GM18508 (cell line): ENCODE measurements around the gene SHLD1.

Experiments
- ATAC-seq: cut with Tn5 transposase; IDR thresholded peaks from one replicate; pipeline ENCODE4 v1.9.1; 2021; ENCODE audit warnings: moderate number of reproducible peaks; ENCODE audit not compliant: insufficient read depth, unreplicated experiment

Gene SHLD1

DNA sequence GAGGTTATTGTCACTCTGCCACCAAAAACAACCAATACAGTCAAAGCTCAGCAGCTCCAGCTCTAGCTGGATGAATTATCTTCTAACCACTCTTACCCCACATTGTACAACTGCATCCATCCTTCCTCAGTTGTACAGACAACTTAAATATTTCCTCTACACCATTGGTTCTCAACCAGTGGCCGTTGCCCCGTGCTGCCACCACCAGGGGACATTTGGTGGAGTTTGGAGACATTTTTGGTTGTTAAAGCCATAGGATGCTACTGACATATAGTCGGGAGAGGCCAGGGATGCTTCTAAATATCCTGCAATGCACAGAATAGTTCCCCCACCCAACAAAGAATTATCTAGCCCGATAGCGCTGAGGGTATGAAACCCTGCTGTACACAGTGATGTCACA, 59.3 kb downstream of the SHLD1 start:
- no peak for ATAC-seq

DNA sequence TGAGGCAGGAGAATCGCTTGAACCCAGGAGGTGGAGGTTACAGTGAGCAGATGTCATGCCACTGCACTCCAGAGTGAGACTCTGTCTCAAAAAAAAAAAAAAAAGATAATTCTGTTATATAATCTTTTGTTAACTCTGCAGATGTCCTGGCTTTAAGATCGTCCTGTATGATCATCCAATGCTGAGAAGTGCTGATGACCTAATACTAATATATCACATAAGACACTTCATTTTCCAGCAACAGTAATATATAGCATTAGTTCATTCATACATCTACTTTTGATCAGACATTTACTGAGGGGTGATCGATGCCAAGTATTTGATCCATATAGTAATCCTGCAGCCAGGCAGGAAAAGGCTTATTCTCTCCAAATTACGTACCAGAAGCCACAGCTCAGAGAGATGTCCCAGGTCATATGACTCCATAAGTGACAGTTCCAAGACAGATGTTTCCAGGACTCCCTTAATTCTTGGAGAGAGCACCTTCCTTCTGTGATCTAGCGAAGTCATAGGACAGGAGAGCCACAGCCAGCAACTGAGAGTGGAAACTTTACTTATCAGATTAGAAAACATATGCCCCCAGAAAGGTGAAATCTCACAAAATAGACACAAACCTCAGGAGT, 60.7 kb downstream of the SHLD1 start:
- no peak for ATAC-seq

DNA sequence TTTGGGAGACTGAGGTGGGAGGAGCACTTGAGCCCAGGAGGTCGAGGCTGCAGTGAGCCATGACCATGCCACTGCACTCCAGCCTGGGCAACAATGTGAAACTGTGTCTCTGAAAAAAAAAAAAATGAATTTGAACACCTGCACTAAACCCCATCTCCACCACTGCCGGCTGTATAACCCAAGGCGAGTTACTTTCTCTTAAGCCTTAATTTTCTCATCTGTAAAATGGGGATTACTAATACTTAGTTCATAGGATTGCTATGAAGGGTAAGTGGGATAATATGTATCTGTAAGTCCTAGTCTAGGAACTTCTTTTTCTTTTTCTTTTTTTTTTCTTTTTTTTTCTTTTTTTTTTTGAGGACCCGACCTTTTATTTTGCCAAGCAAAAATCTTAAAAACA, 61.5 kb downstream of the SHLD1 start:
- no peak for ATAC-seq

DNA sequence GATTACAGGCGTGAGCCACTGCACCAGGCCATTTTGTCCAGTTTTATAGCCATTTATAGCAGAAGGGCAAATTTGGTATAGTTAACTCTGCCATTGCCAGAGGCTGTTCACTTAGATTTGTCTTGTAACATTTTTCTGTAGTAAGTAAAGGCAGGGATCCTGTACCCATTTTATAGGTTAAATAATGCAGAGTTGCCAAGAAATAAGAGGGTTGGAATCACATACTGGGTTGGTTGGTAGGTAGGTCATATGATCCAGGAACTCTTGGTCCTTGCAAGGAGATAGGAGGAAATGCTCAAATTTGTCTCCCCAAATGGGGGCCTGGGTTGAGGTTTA, 68.1 kb downstream of the SHLD1 start:
- no peak for ATAC-seq

DNA sequence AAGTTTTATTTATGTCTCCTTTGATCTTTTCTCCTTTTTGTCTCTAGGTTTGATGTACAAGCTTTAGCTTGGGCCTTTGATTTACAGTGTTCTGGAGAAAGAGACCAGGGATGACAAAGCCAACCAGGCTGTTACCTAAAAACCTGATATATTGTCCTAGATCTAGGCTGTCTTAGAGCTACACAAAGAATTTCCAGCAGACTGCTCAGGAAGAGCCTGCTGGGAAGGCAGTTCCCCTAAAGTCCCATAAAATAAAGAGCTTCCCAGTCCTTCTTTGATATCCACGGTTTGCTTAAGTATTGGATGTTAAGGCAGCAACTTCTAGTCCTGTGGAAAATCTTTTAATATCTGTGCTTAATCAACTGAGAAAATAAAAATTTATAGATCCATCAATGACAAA, 70.5 kb downstream of the SHLD1 start:
- ATAC-seq = no peak

DNA sequence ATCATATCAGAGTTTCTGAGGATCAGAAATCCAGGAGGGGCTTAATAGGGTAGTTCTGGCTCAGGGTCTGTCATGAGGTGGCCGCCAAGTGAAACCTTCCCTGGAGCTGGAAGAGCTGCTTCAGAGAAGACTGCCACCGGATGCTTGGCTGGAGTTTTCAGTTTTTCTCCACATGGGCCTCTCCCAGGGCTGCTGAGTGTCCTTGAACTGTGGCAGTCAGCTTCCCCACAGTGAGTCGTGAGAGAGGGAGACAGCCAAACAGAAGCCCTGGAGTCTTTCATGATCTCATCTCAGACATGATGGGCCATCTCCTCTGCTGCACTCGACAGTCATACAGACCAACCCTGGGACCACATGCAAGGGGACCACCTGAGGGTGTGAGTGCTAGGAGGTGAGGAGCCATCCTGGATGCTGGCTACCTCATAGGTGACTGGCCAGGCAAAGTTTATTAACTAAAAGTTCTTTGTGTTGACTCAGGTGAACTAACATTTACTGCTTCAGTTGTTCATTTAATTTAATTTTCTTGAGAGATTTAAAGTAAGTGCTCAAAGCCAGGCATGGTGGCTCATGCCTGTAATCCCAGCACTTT, 71.5 kb downstream of the SHLD1 start:
- ATAC-seq = no peak

DNA sequence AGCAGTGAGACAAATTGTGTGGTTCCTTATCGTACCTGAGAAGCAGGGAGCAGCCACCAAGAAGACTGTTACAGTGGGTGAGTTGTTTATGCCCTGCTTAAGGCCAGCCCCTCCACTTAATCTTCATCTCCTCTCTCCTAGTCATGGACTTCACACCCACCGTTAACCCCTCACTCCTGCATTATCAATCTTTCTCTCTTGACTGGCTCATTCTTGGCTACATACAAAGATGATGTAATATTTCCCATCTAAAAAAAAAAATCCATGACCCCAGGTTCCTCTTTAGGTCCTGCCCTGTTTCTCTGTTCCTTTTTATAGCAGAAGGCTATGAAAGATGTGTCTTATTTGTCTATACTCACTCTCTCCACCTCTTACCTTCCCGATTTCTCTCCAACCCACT, 72.4 kb downstream of the SHLD1 start:
- ATAC-seq = no peak

DNA sequence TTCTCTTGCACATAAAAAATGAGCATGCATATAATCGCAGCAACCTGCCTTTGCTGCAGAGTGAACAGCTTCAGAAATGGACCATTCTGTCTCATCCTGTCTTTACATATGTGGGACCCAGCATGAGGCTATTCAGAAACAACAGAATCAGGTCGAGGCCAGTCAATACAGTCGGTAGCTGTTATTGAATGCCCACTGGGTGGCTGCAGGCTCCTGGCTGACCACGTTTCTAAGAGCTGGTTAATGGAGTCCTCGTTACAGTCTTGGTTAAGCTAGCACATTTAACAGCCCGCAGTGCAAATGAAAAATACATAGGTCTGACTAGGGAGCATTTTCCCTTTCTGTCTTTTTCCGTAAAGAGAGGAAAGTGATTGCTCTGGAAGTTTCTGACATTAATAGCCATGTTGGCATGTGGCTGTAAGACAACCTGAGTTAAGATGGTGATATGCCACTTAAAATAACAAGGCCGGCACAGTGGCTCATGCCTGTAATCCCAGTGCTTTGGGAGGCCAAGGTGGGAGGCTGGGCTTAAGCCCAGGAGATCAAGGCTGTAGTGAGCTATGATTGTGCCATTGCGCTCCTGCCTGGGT, 75.0 kb downstream of the SHLD1 start:
- no peak for ATAC-seq

DNA sequence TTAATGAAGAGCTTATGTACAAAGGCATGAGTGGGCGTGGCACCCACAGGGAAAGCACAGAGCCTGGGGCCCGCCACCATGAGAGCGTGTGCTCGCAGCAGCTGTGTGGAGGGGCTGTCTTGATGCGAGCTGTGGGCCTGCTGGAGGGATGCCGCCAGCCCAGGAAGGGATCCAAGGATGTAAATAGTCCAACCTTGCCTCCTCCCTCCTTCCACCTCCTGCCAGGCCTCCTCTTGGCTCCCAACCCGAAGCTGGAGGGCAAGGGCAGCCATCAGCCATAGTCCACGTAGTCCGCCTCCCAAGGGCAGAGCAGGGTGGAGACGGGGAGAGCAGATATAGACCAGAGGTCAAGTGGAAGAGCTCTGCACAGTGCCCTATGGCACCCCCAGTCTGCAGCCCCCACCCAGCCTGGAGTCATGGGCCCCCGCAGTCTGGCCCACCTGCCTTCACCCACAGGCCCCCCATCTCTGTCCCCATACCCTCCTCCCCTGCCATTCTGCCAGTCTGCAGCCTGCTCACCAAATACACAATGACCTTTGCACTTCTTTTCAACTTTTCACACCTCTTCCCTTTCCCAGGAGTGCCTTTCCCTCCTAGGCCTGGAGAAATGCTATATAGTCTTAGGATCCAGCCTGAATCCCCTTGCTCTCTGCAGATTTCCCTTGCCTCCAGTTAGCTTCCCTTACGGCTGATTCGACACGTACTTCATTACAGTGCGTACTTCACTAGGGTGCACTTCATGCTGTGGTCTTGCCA, 77.1 kb downstream of the SHLD1 start:
- no peak for ATAC-seq

DNA sequence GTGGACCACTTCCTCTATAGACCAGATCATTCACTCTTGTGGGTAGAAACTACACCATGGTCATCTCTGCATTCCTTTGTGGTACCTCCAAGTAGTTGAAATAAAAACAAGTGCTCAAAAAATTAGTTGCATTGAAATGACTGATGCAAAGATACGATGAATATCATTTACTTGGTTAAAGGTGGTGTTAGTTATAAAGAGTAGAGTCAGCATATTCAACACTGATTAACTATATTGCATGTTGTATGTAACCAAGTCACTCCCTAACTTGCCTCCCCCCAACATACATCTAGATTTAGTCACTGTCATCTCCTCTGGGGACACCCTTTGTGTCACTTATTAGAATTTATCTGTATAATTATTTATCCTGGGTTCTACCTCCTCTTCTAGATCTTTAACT, 77.7 kb downstream of the SHLD1 start:
- no peak for ATAC-seq

DNA sequence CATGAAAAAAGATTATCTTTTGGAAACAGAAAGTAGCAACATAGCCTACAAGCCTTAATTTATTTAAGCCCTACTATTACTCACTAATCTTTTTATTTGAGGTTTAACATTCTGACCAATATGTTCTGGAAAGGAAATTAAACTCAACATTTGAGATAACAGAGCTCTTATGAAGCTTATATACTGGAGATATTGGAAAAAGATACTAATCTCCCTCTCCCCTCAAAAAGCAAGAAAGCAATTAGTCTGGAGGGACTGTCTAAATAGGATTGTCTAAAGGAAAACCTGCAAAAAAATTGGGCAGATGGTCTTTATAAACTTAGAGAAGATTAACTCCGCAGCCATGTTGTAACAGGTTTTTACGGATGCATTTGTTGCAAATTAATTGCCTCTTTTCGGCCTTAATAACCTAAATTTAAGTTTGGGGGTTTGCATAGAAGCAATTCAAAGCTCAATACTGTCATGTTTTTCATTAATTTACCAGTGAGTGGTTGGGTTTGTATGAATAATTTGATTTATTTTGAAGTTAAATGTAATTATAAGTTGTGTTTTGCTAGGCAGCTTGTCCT, 79.1 kb downstream of the SHLD1 start:
- no peak for ATAC-seq

DNA sequence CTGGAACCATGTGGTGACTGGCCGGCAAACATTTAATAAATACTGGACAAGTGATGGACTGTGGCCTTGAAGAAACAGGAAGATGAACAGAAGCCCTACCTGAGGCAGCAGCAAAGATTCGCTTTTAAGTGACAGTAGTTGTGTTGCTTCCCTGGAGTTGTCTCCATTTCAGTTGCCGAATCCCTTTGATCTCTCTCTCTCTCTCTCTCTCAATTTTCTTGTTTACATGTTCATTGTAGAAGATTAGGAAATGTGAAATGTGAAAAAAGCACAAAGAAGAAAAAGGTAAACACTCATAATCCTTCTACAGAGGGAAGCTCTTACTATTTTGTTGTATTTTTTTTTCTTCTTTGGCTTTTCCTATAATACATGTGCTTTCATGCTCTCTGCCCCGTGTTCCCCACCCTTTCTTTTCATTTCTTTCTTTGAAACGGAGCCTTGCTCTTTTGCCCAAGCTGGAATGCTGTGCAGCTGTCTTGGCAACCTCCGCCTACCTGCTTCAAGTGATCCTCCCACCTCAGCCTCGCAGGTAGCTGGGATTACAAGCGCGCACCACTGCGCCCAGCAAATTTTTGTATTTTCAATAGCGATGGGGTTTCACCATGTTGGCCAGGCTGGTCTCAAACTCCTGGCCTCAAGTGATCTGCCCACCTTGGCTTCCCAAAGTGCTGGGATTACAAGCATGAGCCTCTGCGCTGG, 81.5 kb downstream of the SHLD1 start:
- no peak for ATAC-seq

DNA sequence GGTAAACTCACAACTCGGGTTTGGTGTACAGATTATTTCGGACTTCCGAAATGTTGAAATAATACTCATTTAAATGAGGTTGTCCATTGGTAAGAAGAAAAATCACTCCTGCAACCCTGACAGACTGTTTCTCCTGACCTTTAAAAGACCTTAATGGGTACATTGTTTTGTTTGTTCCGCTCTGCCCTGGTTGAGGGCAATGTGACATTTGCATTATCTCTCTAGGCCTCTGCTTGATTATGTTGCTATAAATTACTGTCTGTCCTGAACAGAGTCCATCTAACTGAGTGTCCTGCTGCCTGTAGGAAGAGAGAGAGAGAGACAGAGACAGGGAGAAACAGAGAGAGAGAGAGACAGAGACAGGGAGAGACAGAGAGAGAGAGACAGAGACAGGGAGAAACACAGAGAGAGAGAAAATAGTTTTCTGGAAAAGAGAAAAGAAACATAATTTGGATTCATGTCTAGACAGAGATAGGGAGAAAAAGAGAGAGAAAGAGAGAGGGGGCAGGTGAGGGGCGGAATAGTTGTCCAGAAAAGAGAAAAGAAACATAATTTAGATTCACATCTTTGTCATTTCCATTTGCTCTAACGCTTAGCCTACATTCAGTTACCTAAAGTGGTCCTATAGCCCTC, 83.2 kb downstream of the SHLD1 start:
- no peak for ATAC-seq

DNA sequence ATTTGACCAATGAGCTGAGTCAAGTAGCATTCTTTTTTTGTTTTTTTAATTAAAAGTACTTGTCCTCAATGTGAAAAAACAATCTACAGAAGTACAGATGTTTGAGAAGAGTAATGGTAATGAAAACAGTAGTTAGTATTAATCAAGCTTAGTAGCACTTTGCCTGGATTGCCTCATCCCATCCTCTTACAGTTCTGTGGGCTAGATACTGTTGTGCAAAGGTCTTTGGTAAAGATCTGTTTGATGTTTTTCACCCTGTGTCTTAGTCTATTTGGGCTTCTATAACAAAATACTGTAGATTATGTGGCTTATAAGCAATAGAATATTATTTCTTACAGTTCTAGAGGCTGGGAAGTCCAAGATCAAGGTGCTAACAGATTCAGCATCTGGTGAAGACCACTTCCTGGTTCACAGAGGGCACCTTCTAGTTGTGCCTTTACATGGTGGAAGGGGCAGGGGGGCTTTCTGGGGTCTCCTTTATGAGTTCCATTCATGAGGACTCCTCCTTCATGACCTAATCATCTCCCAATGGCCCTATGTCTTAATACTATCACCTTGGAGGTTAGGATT, 84.3 kb downstream of the SHLD1 start:
- ATAC-seq = no peak

DNA sequence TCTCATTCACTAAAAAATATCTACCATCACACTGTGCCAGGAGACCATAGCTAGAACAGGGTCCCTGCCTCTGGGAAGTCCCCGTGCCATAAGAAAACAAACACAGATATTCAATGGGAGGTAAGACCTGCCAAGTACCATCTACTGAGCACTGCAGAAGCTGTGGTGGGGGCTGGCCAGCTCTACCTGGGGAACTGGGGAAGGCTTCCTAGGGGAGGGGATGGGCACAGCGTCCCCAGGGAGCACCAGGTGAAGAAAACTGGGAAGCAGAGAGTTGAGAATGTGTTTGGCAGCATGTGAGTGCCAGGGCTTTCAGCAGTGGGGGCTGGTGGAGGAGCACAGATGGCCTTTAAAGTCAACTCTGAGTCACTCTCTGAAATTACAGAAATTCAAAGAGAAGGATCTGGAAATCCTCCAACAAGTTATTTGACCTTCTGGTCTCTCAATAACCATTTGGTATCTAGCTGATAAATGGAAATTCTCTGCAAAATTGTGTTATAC, 85.2 kb downstream of the SHLD1 start:
- no peak for ATAC-seq

DNA sequence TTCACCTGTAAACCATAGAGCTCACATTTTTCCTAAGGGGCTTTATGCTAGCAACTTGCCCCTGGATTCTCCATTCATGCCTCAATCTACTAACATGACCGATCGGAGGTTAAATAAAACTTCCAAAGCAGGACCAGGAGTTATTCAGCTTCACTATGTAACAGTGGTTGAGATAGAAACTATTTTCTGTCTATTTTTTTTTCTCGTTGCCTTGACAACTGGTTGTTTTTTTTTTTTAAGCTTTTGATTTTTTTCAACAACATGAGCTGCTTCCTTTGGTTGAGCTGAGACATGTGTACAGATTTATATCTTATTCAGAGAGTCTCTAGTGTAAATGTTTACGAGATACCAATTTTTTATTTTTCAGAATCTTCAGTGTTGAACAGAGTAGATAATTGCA, 85.7 kb downstream of the SHLD1 start:
- ATAC-seq = no peak

DNA sequence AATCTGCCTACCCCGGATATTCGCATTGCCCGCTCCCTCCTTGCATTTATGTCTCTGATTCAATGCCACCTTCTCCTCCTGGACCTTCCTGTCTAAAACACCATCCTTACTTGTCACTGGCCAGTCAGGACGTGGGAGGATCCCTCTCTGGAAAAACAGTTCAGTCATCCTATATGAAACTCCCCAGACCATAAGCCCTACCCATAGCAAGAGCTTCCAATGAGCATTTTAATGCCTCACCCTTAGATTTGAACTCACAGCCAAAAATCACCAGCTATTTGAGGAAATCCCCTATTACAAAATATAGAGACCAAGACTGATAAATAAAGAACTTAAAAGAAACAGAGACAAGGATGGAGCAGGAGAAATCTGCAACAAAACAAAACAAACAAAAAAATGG, 86.4 kb downstream of the SHLD1 start:
- no peak for ATAC-seq

DNA sequence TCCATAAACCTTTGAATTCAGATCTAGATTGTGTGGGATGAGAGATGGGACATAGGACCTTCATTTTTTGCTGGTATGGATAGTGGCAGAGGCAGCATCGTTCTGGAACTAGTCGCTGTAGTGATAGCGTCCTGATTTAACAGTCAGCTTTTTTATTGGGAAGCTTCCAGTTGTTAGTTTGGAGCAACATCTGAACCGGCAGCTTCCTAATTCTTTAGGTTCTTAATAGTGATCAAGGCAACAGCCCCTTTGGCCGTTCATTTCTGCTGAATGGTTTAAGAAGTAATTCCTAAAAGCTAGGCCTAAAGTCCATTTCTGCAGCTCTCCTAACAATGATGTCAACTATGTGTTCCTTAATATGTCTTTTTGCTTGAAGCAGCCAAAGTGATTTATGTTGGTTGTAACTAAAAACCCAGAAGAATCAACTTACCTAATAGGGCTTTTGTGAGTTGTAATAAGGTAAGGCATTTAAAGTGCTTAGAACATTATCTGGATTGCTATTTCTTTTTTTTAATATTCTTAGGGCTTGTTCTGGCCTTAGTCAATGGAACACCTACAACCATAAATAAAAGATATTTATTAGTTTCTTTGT, 90.3 kb downstream of the SHLD1 start:
- ATAC-seq = no peak

DNA sequence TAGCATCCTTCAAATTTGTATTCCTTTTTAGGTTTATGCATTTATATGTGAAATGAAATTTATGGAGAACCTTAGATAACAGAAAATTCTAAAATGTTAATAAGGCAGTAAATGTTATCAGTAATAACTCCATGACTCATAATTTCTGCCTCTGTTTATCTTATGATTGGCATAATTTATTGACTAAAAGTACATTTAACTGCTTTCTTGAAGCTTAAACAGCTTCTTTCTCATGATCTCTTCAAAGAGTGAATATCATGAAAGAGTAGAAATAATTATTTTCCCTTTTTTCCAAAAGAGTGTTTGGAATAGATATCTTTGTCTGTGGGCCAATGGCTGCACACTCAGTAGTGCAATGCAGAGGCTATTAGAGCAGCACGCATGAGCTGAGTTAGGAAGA, 91.3 kb downstream of the SHLD1 start:
- ATAC-seq = no peak
